GM12878 (cell line): Measurements from ENCODE around the gene KCTD2. TPM values are rescaled to one million over a fixed set of nuclear protein-coding genes. Genes with fewer than 3 reads are reported as not detected.

Source experiments
- BCL11A ChIP-seq: IDR thresholded peaks from 2 replicates; pipeline ENCODE4 v1.6.1; 2011; ENCODE audit warnings: low read depth, low read length
- CREB1 ChIP-seq: IDR thresholded peaks from 2 replicates; pipeline ENCODE4 v1.6.1; 2012; ENCODE audit warnings: low read depth, mild to moderate bottlenecking, inconsistent platforms
- NFIC ChIP-seq: IDR thresholded peaks from 2 replicates; pipeline ENCODE4 v1.6.1; 2012; ENCODE audit warnings: low read depth, mild to moderate bottlenecking, inconsistent platforms, low read length, moderate library complexity
- PAX5 ChIP-seq: IDR thresholded peaks from 2 replicates; pipeline ENCODE4 v1.6.1; 2011; ENCODE audit warnings: low read depth, low read length, borderline replicate concordance
- POLR2AphosphoS2 ChIP-seq: IDR thresholded peaks from 2 replicates; pipeline ENCODE4 v1.6.1; 2011; ENCODE audit warnings: low read depth, mild to moderate bottlenecking, low read length, improper control_type of control experiment, moderate library complexity
- RAD51 ChIP-seq: fragments of 450-650 bp; IDR thresholded peaks from 2 replicates; pipeline ENCODE4 v1.6.1; 2016; ENCODE audit warnings: moderate library complexity, mild to moderate bottlenecking, inconsistent platforms
- RB1 ChIP-seq: fragments of 450-650 bp; formaldehyde crosslinking; IDR thresholded peaks from 2 replicates; pipeline ENCODE4 v1.6.1; 2017; ENCODE audit warnings: mild to moderate bottlenecking, borderline replicate concordance
- REST ChIP-seq: IDR thresholded peaks from 2 replicates; pipeline ENCODE4 v1.6.1; 2012; ENCODE audit warnings: mild to moderate bottlenecking, low read depth, low read length
- RFX5 ChIP-seq: IDR thresholded peaks from 2 replicates; pipeline ENCODE4 v1.6.1; 2011; ENCODE audit warnings: low read depth, low read length, improper control_type of control experiment
- RUNX3 ChIP-seq: IDR thresholded peaks from 2 replicates; pipeline ENCODE4 v1.6.1; 2012; ENCODE audit warnings: low read length, inconsistent platforms
- SMARCA5 ChIP-seq: fragments of 450-650 bp; IDR thresholded peaks from 2 replicates; pipeline ENCODE4 v1.6.1; 2017; ENCODE audit warnings: mild to moderate bottlenecking
- TBL1XR1 ChIP-seq: IDR thresholded peaks from 2 replicates; pipeline ENCODE4 v1.6.1; 2012; ENCODE audit warnings: low read depth, low read length, improper control_type of control experiment
- TCF3 ChIP-seq: IDR thresholded peaks from 2 replicates; pipeline ENCODE4 v1.6.1; 2012; ENCODE audit warnings: low read depth, mild to moderate bottlenecking, low read length, borderline replicate concordance; ENCODE audit not compliant: insufficient read depth
- USF2 ChIP-seq: IDR thresholded peaks from 2 replicates; pipeline ENCODE4 v1.6.1; 2011; ENCODE audit warnings: low read depth, low read length, improper control_type of control experiment, borderline replicate concordance
- ZNF217 ChIP-seq: fragments of 450-650 bp; IDR thresholded peaks from 2 replicates; pipeline ENCODE4 v1.6.1; 2017; ENCODE audit warnings: antibody characterized with exemption, mild to moderate bottlenecking
- ZNF24 ChIP-seq: fragments of 450-650 bp; IDR thresholded peaks from 2 replicates; pipeline ENCODE4 v1.6.1; 2017; ENCODE audit warnings: antibody characterized with exemption, mild to moderate bottlenecking
- polyA plus RNA-seq, 11 experiments: library from polyadenylated mRNA; depleted of rRNA in 4 of 11; unstranded in 6 of 11; stranded (reverse) in 5 of 11; fragments of >200 nt; fragmentation: Nextera tagmentation in 4 of 11; fragmentation: Illumina TruSeq in 1 of 11; extraction: Ambion mirVana in 4 of 11; extraction: Trizol in 1 of 11; gene quantifications; 1 replicate in 1 of 11; 2 replicates in 10 of 11; pipeline versions ENCODE4 v1.2.1 to v1.2.3, GENCODE V29; 2011 to 2016; ENCODE audit warnings: inconsistent platforms in 2 of 11, missing spikeins in 2 of 11, low read depth in 1 of 11
- total RNA-seq, 4 experiments: library from RNA; depleted of rRNA in 3 of 4; stranded (reverse); fragments of >200 nt in 3 of 4; fragmentation: Illumina TruSeq in 1 of 4; extraction: Trizol in 1 of 4; gene quantifications; 2 replicates each; pipeline versions ENCODE4 v1.2.1 to v1.2.3, GENCODE V29; 2013 to 2021
- TF ChIP-seq, protein P1 (sequence below): fragments of 450-650 bp; IDR thresholded peaks from 2 replicates; pipeline ENCODE4 v1.6.1; 2017; ENCODE audit warnings: mild to moderate bottlenecking, moderate library complexity
- TF ChIP-seq, protein P2 (sequence below): fragments of 450-650 bp; IDR thresholded peaks from 2 replicates; pipeline ENCODE4 v1.6.1; 2016; ENCODE audit warnings: mild to moderate bottlenecking
- TF ChIP-seq, protein P3 (sequence below): IDR thresholded peaks from 2 replicates; pipeline ENCODE4 v1.6.1; 2012; ENCODE audit warnings: low read depth, low read length, improper control_type of control experiment

Gene KCTD2
- total and polyA plus RNA-seq, 10 of the 15 experiments (the other 5 are each of a cell fraction or from before 2014, with no cell fraction given) = 1.5 to 27.5 (median 13.7) TPM

DNA sequence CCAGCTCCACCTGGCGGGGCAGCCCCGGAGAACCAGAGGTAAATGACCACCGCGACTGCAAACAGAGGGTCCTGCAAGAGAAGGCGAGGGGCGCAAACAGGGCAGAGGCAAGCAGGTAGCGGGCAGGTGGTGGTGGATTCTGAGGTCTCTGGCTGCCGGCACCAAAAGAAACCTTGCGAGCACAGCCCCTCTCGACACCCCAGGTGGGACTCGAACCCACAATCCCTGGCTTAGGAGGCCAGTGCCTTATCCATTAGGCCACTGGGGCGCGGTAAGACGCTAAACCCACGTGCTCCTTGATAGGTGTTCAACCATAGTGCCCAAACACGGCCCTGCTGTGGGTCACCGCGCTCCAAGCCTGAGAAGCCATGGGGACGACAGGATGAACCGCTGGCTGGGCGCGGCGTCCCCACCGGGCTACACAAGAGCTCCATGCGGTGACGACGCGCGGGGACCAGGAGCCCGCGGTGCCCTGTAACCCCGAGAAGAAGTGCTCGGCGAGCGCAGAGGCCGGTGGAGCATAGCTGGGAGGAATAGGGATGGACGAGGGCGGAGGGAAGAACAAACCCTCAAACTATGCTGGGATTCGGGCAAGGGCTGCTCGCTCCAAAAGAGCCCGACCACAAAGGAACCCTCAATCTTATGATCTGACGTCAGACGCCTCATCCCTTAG, 12.7 kb upstream of the KCTD2 start (continued):
- TF ChIP-seq, protein P1, sequence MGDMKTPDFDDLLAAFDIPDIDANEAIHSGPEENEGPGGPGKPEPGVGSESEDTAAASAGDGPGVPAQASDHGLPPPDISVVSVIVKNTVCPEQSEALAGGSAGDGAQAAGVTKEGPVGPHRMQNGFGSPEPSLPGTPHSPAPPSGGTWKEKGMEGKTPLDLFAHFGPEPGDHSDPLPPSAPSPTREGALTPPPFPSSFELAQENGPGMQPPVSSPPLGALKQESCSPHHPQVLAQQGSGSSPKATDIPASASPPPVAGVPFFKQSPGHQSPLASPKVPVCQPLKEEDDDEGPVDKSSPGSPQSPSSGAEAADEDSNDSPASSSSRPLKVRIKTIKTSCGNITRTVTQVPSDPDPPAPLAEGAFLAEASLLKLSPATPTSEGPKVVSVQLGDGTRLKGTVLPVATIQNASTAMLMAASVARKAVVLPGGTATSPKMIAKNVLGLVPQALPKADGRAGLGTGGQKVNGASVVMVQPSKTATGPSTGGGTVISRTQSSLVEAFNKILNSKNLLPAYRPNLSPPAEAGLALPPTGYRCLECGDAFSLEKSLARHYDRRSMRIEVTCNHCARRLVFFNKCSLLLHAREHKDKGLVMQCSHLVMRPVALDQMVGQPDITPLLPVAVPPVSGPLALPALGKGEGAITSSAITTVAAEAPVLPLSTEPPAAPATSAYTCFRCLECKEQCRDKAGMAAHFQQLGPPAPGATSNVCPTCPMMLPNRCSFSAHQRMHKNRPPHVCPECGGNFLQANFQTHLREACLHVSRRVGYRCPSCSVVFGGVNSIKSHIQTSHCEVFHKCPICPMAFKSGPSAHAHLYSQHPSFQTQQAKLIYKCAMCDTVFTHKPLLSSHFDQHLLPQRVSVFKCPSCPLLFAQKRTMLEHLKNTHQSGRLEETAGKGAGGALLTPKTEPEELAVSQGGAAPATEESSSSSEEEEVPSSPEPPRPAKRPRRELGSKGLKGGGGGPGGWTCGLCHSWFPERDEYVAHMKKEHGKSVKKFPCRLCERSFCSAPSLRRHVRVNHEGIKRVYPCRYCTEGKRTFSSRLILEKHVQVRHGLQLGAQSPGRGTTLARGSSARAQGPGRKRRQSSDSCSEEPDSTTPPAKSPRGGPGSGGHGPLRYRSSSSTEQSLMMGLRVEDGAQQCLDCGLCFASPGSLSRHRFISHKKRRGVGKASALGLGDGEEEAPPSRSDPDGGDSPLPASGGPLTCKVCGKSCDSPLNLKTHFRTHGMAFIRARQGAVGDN = no peak; the same call in none of the 2 replicates
- TF ChIP-seq SMARCA5 = peak; percentile 99
- TF ChIP-seq POLR2AphosphoS2 = 0 out of 2 replicates have a peak, but pooled peaks have one; percentile 18
- peak; percentile 75 for TF ChIP-seq TBL1XR1
- TF ChIP-seq RUNX3 = peak; percentile 65
- TF ChIP-seq REST = no peak
- TF ChIP-seq RB1 = peak; percentile 46; the same call in 1 of the 2 replicates
- TF ChIP-seq ZNF24 = peak; percentile 98
- TF ChIP-seq USF2 = peak; percentile 34; the same call in 1 of the 2 replicates
- TF ChIP-seq NFIC = no peak
- TF ChIP-seq TCF3 = peak; percentile 41; the same call in 1 of the 2 replicates
- TF ChIP-seq, protein P2, sequence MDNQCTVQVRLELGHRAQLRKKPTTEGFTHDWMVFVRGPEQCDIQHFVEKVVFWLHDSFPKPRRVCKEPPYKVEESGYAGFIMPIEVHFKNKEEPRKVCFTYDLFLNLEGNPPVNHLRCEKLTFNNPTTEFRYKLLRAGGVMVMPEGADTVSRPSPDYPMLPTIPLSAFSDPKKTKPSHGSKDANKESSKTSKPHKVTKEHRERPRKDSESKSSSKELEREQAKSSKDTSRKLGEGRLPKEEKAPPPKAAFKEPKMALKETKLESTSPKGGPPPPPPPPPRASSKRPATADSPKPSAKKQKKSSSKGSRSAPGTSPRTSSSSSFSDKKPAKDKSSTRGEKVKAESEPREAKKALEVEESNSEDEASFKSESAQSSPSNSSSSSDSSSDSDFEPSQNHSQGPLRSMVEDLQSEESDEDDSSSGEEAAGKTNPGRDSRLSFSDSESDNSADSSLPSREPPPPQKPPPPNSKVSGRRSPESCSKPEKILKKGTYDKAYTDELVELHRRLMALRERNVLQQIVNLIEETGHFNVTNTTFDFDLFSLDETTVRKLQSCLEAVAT = peak; percentile 7; the same call in 1 of the 2 replicates
- TF ChIP-seq RAD51 = peak; percentile 63
- TF ChIP-seq, protein P3, sequence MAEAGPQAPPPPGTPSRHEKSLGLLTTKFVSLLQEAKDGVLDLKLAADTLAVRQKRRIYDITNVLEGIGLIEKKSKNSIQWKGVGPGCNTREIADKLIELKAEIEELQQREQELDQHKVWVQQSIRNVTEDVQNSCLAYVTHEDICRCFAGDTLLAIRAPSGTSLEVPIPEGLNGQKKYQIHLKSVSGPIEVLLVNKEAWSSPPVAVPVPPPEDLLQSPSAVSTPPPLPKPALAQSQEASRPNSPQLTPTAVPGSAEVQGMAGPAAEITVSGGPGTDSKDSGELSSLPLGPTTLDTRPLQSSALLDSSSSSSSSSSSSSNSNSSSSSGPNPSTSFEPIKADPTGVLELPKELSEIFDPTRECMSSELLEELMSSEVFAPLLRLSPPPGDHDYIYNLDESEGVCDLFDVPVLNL = no peak
- 0 out of 2 replicates have a peak, but pooled peaks have one; percentile 19 for TF ChIP-seq BCL11A
- peak; percentile 21; the same call in 1 of the 2 replicates for TF ChIP-seq RFX5
- TF ChIP-seq CREB1 = peak; percentile 45; the same call in 1 of the 2 replicates
- peak; percentile 15; the same call in 1 of the 2 replicates for TF ChIP-seq PAX5
- TF ChIP-seq ZNF217 = peak; percentile 90
